ENCODE measurements around the gene CXCL12. TPM values are rescaled to one million over a fixed set of nuclear protein-coding genes. Genes with fewer than 3 reads are reported as not detected.

Gene CXCL12
- total and polyA plus RNA-seq, 4 donors: 23.8 to 66.3 (median 41.8) TPM

GRCh38 chr10:44424298-44424697, 39.4 kb upstream of the CXCL12 start:
- Histone ChIP-seq H3K9me3 (ENCODE audit: control insufficient read depth in 4 of 4, low read length in 3 of 4) (no peaks in the 10 kb centered on the region), H3K36me3 (ENCODE audit: control insufficient read depth in 4 of 4, insufficient read depth in 3 of 4, low read depth in 1 of 4, low read length in 3 of 4) (no peaks in the 10 kb centered on the region), H3K27me3 (ENCODE audit: control insufficient read depth in 4 of 4, insufficient read depth in 4 of 4, low read length in 3 of 4) (no peaks in the 10 kb centered on the region), H3K9ac (ENCODE audit: low read depth in 1 of 2, low read length in 2 of 2) (no peak overlapping the region), H3K4me1 (ENCODE audit: control insufficient read depth in 4 of 4, insufficient read depth in 4 of 4, low read length in 3 of 4) (no peaks in the 10 kb centered on the region), H3K4me3 (ENCODE audit: low read depth in 1 of 3, low read length in 3 of 3) (no peak overlapping the region), H3K27ac (ENCODE audit: low read depth in 1 of 2, low read length in 2 of 2) (no peak overlapping the region)
- DNase-seq (ENCODE audit: low spot score): peak; percentile 27
- TF ChIP-seq HNF4A (conservative IDR thresholded peaks at IDR 0.05) (no peak), CTCF (IDR thresholded peaks at IDR 0.05; ENCODE audit: low read depth, low read length, missing input control) (no peak), FOXA2 (IDR thresholded peaks at IDR 0.05) (no peak), RXRA (IDR thresholded peaks at IDR 0.05) (no peak), TAF1 (conservative IDR thresholded peaks at IDR 0.05) (no peak)
- 55% methylated on average over 5 of the region's 5 CpGs for WGBS

- 81% methylated on average over 8 of the region's 8 CpGs for WGBS
- H3K4me1 ChIP-seq (ENCODE audit: control insufficient read depth in 4 of 4, insufficient read depth in 4 of 4, low read length in 3 of 4): no peaks in the 10 kb centered on the region
These were observed 37.7 kb upstream of the CXCL12 start for GRCh38 chr10:44422570-44423101.

GRCh38 chr10:44422153-44422552, 37.3 kb upstream of the CXCL12 start:
- DNase-seq (ENCODE audit: low spot score): no peak
- H3K27ac ChIP-seq (ENCODE audit: low read depth in 1 of 2, low read length in 2 of 2): no peak overlapping the region
- H3K27me3 ChIP-seq (ENCODE audit: control insufficient read depth in 4 of 4, insufficient read depth in 4 of 4, low read length in 3 of 4): no peaks in the 10 kb centered on the region
- 93% methylated on average over 2 of the region's 2 CpGs for WGBS
- H3K9ac ChIP-seq (ENCODE audit: low read depth in 1 of 2, low read length in 2 of 2): no peak overlapping the region
- no peaks in the 10 kb centered on the region for H3K4me1 ChIP-seq (ENCODE audit: control insufficient read depth in 4 of 4, insufficient read depth in 4 of 4, low read length in 3 of 4)
- H3K4me3 ChIP-seq (ENCODE audit: low read depth in 1 of 3, low read length in 3 of 3): no peak overlapping the region
- H3K36me3 ChIP-seq (ENCODE audit: control insufficient read depth in 4 of 4, insufficient read depth in 3 of 4, low read depth in 1 of 4, low read length in 3 of 4): no peaks in the 10 kb centered on the region
- H3K9me3 ChIP-seq (ENCODE audit: control insufficient read depth in 4 of 4, low read length in 3 of 4): no peaks in the 10 kb centered on the region
- TF ChIP-seq MAX (IDR thresholded peaks at IDR 0.05) (no peak), JUND (IDR thresholded peaks at IDR 0.05) (no peak), RAD21 (IDR thresholded peaks at IDR 0.05) (no peak), HNF4A (conservative IDR thresholded peaks at IDR 0.05) (no peak), HNF4G (IDR thresholded peaks at IDR 0.05) (no peak), YY1 (IDR thresholded peaks at IDR 0.05) (no peak), RXRA (IDR thresholded peaks at IDR 0.05) (no peak), CTCF (IDR thresholded peaks at IDR 0.05; ENCODE audit: low read depth, low read length, missing input control) (no peak), ZBTB33 (IDR thresholded peaks at IDR 0.05) (no peak), SP1 (IDR thresholded peaks at IDR 0.05) (no peak), ATF3 (IDR thresholded peaks at IDR 0.05) (no peak), REST (IDR thresholded peaks at IDR 0.05) (no peak), FOXA1 (IDR thresholded peaks at IDR 0.05) (no peak), NR2F2 (IDR thresholded peaks at IDR 0.05) (no peak), GABPA (IDR thresholded peaks at IDR 0.05 in 1 of 2, conservative IDR thresholded peaks at IDR 0.05 in 1 of 2) (no peak)

More at GRCh38 chr10:44422570-44423101, 37.7 kb upstream of the CXCL12 start:
- TF ChIP-seq ATF3 (IDR thresholded peaks at IDR 0.05): no peak
- no peak for TF ChIP-seq GABPA (IDR thresholded peaks at IDR 0.05 in 1 of 2, conservative IDR thresholded peaks at IDR 0.05 in 1 of 2)
- H3K27me3 ChIP-seq (ENCODE audit: control insufficient read depth in 4 of 4, insufficient read depth in 4 of 4, low read length in 3 of 4): no peaks in the 10 kb centered on the region
- no peak overlapping the region for H3K27ac ChIP-seq (ENCODE audit: low read depth in 1 of 2, low read length in 2 of 2)
- H3K9ac ChIP-seq (ENCODE audit: low read depth in 1 of 2, low read length in 2 of 2): no peak overlapping the region
- no peaks in the 10 kb centered on the region for H3K36me3 ChIP-seq (ENCODE audit: control insufficient read depth in 4 of 4, insufficient read depth in 3 of 4, low read depth in 1 of 4, low read length in 3 of 4)
- H3K9me3 ChIP-seq (ENCODE audit: control insufficient read depth in 4 of 4, low read length in 3 of 4): no peaks in the 10 kb centered on the region
- no peak overlapping the region for H3K4me3 ChIP-seq (ENCODE audit: low read depth in 1 of 3, low read length in 3 of 3)
- no peak for DNase-seq (ENCODE audit: low spot score)
